H1 (cell line): ENCODE measurements around the gene PDE6B. TPM values are rescaled to one million over a fixed set of nuclear protein-coding genes. Genes with fewer than 3 reads are reported as not detected.

Experiments
- CTCF ChIA-PET: fragments of 300-600 bp; sonication (Branson Sonifier 250); formaldehyde crosslinking; loops from one replicate; lab custom pipeline; 2021; ENCODE audit not compliant: partially characterized antibody; lab: Charles Lee
- POLR2A ChIA-PET: fragments of 300-600 bp; sonication (Branson Sonifier 250); formaldehyde crosslinking; loops from one replicate; lab custom pipeline; 2021; ENCODE audit warnings: inconsistent platforms; ENCODE audit not compliant: partially characterized antibody; lab: Charles Lee
- DNase-seq, 2 experiments: peaks; one replicate each; pipeline versions ENCODE4 v3.0.0 to v3.0.0-alpha.2; 2010 to 2022; ENCODE audit warnings: low spot score in 2 of 2, low read depth in 1 of 2, mixed read lengths in 1 of 2
- FAIRE-seq: peaks from 2 replicates; lab custom pipeline; 2011; peaks lifted over from hg19 to GRCh38; lab: Jason Lieb, UNC
- H2AFZ ChIP-seq: 2 replicates; pipeline ENCODE4 v1.8.1; 2012; ENCODE audit warnings: low read length, inconsistent platforms
- H2AK5ac ChIP-seq: 2 replicates; pipeline ENCODE4 v1.6.1; 2013; ENCODE audit warnings: low read depth, low read length
- H2BK120ac ChIP-seq: replicated peaks from 2 replicates; pipeline ENCODE3; 2013; ENCODE audit warnings: low read depth, low read length, inconsistent platforms
- H2BK12ac ChIP-seq: 2 replicates; pipeline ENCODE4 v1.6.1; 2013; ENCODE audit warnings: low read depth, low read length
- H2BK15ac ChIP-seq: 2 replicates; pipeline ENCODE4 v1.6.1; 2013; ENCODE audit warnings: low read length
- H2BK20ac ChIP-seq: 2 replicates; pipeline ENCODE4 v1.6.1; 2013; ENCODE audit warnings: low read length
- H2BK5ac ChIP-seq: 2 replicates; pipeline ENCODE4 v1.6.1; 2013; ENCODE audit warnings: low read depth, low read length
- H3K14ac ChIP-seq: 2 replicates; pipeline ENCODE4 v1.6.1; 2013; ENCODE audit warnings: inconsistent platforms; ENCODE audit not compliant: insufficient read length
- H3K18ac ChIP-seq: 2 replicates; pipeline ENCODE4 v1.6.1; 2013; ENCODE audit warnings: low read length; ENCODE audit errors: extremely low read depth
- H3K23ac ChIP-seq: 2 replicates; pipeline ENCODE4 v1.6.1; 2013; ENCODE audit warnings: inconsistent platforms; ENCODE audit not compliant: insufficient read length
- H3K23me2 ChIP-seq: 2 replicates; pipeline ENCODE4 v1.6.1; 2013; ENCODE audit warnings: low read depth, low read length
- H3K27ac ChIP-seq: 2 replicates; pipeline ENCODE4 v1.6.1; 2011; ENCODE audit warnings: low read depth, low read length, inconsistent platforms
- H3K27me3 ChIP-seq, 4 experiments: replicated peaks in 1 of 4; 1 replicate in 1 of 4; 2 replicates in 3 of 4; pipeline versions ENCODE4 v1.6.1 to v1.8.1; 2011 to 2013; ENCODE audit warnings: low read length in 3 of 4, mild to moderate bottlenecking in 3 of 4, inconsistent platforms in 2 of 4, mixed read lengths in 2 of 4, moderate library complexity in 1 of 4; ENCODE audit not compliant: control insufficient read depth in 3 of 4, insufficient read depth in 3 of 4; ENCODE audit errors: extremely low read depth in 1 of 4
- H3K36me3 ChIP-seq, 4 experiments: 2 replicates each; pipeline versions ENCODE4 v1.6.1 to v1.8.1; 2011 to 2013; ENCODE audit warnings: mild to moderate bottlenecking in 4 of 4, low read length in 3 of 4, moderate library complexity in 2 of 4, control low read depth in 1 of 4, inconsistent platforms in 1 of 4; ENCODE audit not compliant: insufficient read depth in 4 of 4, control insufficient read depth in 2 of 4
- H3K4ac ChIP-seq: replicated peaks from 2 replicates; pipeline ENCODE3; 2013; ENCODE audit warnings: low read length, low read depth, mixed read lengths, inconsistent platforms; ENCODE audit not compliant: insufficient read length
- H3K4me1 ChIP-seq, 4 experiments: replicated peaks in 1 of 4; 1 replicate in 1 of 4; 2 replicates in 3 of 4; pipeline versions ENCODE4 v1.6.1 to v1.8.1; 2011 to 2013; ENCODE audit warnings: low read length in 3 of 4, inconsistent platforms in 2 of 4, mixed read lengths in 1 of 4; ENCODE audit not compliant: insufficient read depth in 4 of 4, control insufficient read depth in 3 of 4
- H3K4me2 ChIP-seq, 2 experiments: 2 replicates each; pipeline versions ENCODE4 v1.6.1 to v1.8.1; 2011 to 2013; ENCODE audit warnings: low read depth in 2 of 2, low read length in 2 of 2, control low read depth in 1 of 2, inconsistent platforms in 1 of 2, mild to moderate bottlenecking in 1 of 2; ENCODE audit not compliant: insufficient read depth in 1 of 2
- H3K4me3 ChIP-seq, 4 experiments: fragments of 200-600, 300-600 bp in 1 of 4; sonication (generic), shearing (Covaris generic), sonication (Bioruptor Twin) in 1 of 4; 2 replicates each; pipeline versions ENCODE4 v1.5.1 to v1.8.1; 2011 to 2016; ENCODE audit warnings: low read length in 4 of 4, low read depth in 3 of 4, control low read depth in 2 of 4, inconsistent platforms in 2 of 4, mild to moderate bottlenecking in 2 of 4, mixed read lengths in 1 of 4, moderate library complexity in 1 of 4; ENCODE audit not compliant: insufficient read depth in 2 of 4; ENCODE audit errors: extremely low read depth in 1 of 4
- H3K56ac ChIP-seq: replicated peaks from 2 replicates; pipeline ENCODE3; 2013; ENCODE audit warnings: low read depth, mild to moderate bottlenecking, mixed read lengths, low read length, inconsistent platforms; ENCODE audit not compliant: insufficient read length
- H3K79me1 ChIP-seq: 2 replicates; pipeline ENCODE4 v1.6.1; 2013; ENCODE audit warnings: low read depth, low read length, control low read depth
- H3K79me2 ChIP-seq, 2 experiments: 2 replicates each; pipeline versions ENCODE4 v1.6.1 to v1.8.1; 2012 to 2013; ENCODE audit warnings: low read length in 2 of 2, mild to moderate bottlenecking in 2 of 2, inconsistent platforms in 1 of 2; ENCODE audit not compliant: insufficient read depth in 2 of 2, control insufficient read depth in 1 of 2
- H3K9ac ChIP-seq, 4 experiments: replicated peaks in 1 of 4; 1 replicate in 1 of 4; 2 replicates in 3 of 4; pipeline versions ENCODE4 v1.6.1 to v1.8.1; 2011 to 2013; ENCODE audit warnings: low read depth in 3 of 4, low read length in 3 of 4, control low read depth in 2 of 4, mild to moderate bottlenecking in 2 of 4, moderate library complexity in 2 of 4, inconsistent platforms in 1 of 4; ENCODE audit errors: extremely low read depth in 1 of 4
- H3K9me3 ChIP-seq, 2 experiments: 2 replicates each; pipeline versions ENCODE4 v1.6.1 to v1.8.1; 2012 to 2013; ENCODE audit warnings: mild to moderate bottlenecking in 2 of 2, moderate library complexity in 2 of 2, control low read depth in 1 of 2, inconsistent platforms in 1 of 2, low read depth in 1 of 2, low read length in 1 of 2, mixed read lengths in 1 of 2; ENCODE audit not compliant: insufficient read depth in 2 of 2
- H4K20me1 ChIP-seq, 2 experiments: replicated peaks in 1 of 2; 2 replicates each; pipeline versions ENCODE3 to v1.8.1; 2011 to 2013; ENCODE audit warnings: inconsistent platforms in 2 of 2, low read length in 2 of 2, mild to moderate bottlenecking in 1 of 2; ENCODE audit not compliant: insufficient read depth in 2 of 2, control insufficient read depth in 1 of 2
- H4K5ac ChIP-seq: 2 replicates; pipeline ENCODE4 v1.6.1; 2013; ENCODE audit warnings: low read length, low read depth, mixed read lengths, inconsistent platforms; ENCODE audit not compliant: insufficient read length
- H4K8ac ChIP-seq: 2 replicates; pipeline ENCODE4 v1.8.0; 2013; ENCODE audit warnings: mild to moderate bottlenecking, moderate library complexity, low read length, inconsistent platforms; ENCODE audit not compliant: insufficient read depth; ENCODE audit errors: extremely low read depth
- H4K91ac ChIP-seq: replicated peaks from 2 replicates; pipeline ENCODE3; 2013; ENCODE audit warnings: low read length, mixed read lengths, inconsistent platforms; ENCODE audit not compliant: insufficient read length
- BACH1 ChIP-seq: IDR thresholded peaks from 2 replicates; pipeline ENCODE4 v1.6.1; 2012; ENCODE audit warnings: low read length, improper control_type of control experiment
- BCL11A ChIP-seq, 2 experiments: IDR thresholded peaks; one replicate each; pipeline ENCODE4 v1.6.1; 2011; ENCODE audit warnings: low read depth in 2 of 2, low read length in 2 of 2, mild to moderate bottlenecking in 2 of 2
- CBX8 ChIP-seq: fragments of 300-800, 300-1000 bp; sonication (generic); IDR thresholded peaks from 2 replicates; pipeline ENCODE4 v1.7.1; 2016; ENCODE audit warnings: low read depth, low read length, borderline replicate concordance
- E2F6 ChIP-seq: IDR thresholded peaks from 2 replicates; pipeline ENCODE4 v1.6.1; 2012; ENCODE audit warnings: inconsistent platforms
- GTF2F1 ChIP-seq: IDR thresholded peaks from 2 replicates; pipeline ENCODE4 v1.6.1; 2012; ENCODE audit warnings: low read depth, low read length, improper control_type of control experiment, borderline replicate concordance
- HDAC6 ChIP-seq: IDR thresholded peaks from one replicate; pipeline ENCODE4 v1.7.1; 2012; ENCODE audit warnings: low read depth, mild to moderate bottlenecking, inconsistent platforms, low read length, moderate library complexity
- RFX5 ChIP-seq: IDR thresholded peaks from 2 replicates; pipeline ENCODE4 v1.6.1; 2011; ENCODE audit warnings: low read depth, low read length, improper control_type of control experiment, borderline replicate concordance
- SP1 ChIP-seq: IDR thresholded peaks from 2 replicates; pipeline ENCODE4 v1.6.1; 2011; ENCODE audit warnings: low read depth, low read length
- TAF7 ChIP-seq: optimal IDR thresholded peaks from 2 replicates; pipeline ENCODE3; 2011; ENCODE audit warnings: low read depth, mild to moderate bottlenecking, inconsistent platforms, low read length, moderate library complexity, borderline replicate concordance
- USF2 ChIP-seq: IDR thresholded peaks from 2 replicates; pipeline ENCODE4 v1.6.1; 2011; ENCODE audit warnings: low read length, improper control_type of control experiment
- ZNF274 ChIP-seq: IDR thresholded peaks from 2 replicates; pipeline ENCODE4 v1.7.0; 2012; ENCODE audit warnings: low read length, borderline replicate concordance; ENCODE audit errors: extremely low read depth
- WGBS, 2 experiments: shearing (Covaris generic) in 1 of 2; methylation state at CpG; one replicate each; pipeline versions ENCODE4 v1.1.6 to v1.1.7; 2013 to 2015; ENCODE audit warnings: low lambda C conversion rate in 2 of 2, mixed read lengths in 2 of 2, inconsistent platforms in 1 of 2, low coverage in 1 of 2, missing lambda C conversion rate in 1 of 2; ENCODE audit not compliant: insufficient replicate concordance in 2 of 2, insufficient coverage in 1 of 2, insufficient read length in 1 of 2; ENCODE audit errors: extremely low coverage in 1 of 2, missing lambda C conversion rate in 1 of 2; 5-methylcytosine and 5-hydroxymethylcytosine counted together
- polyA plus RNA-seq, 7 experiments: library from polyadenylated mRNA; depleted of rRNA in 3 of 7; stranded (reverse) in 5 of 7; unstranded in 2 of 7; fragments of >200 nt in 5 of 7; fragments of 200-250 nt in 2 of 7; gene quantifications; 1 replicate in 5 of 7; 2 replicates in 1 of 7; 4 replicates in 1 of 7; pipeline versions ENCODE4 v1.2.1 to v1.2.3, GENCODE V29; 2011 to 2013; ENCODE audit warnings: missing spikeins in 2 of 7, mixed read lengths in 2 of 7
- total RNA-seq: library from RNA; stranded (reverse); fragmentation: NEBNext Ultra II Directional; extraction: Animal tissue kit (Norgen Biotek cat#: 25700); gene quantifications from 2 replicates; pipeline ENCODE4 v1.2.1, GENCODE V29; 2021
- TF ChIP-seq, protein P1 (sequence below): IDR thresholded peaks from 2 replicates; pipeline ENCODE4 v1.6.1; 2012; ENCODE audit warnings: inconsistent platforms

Gene PDE6B
- total and polyA plus RNA-seq, 2 of the 8 experiments (the other 6 are each of a cell fraction or from before 2014, with no cell fraction given) = 4.1 to 8.4 TPM

GRCh38 chr4:663046-663437 lies 37.7 kb downstream of the PDE6B start:
- H3K56ac ChIP-seq = no peak overlapping the region
- H3K23ac ChIP-seq = no peak overlapping the region
- no peaks in the 10 kb centered on the region for H3K27me3 ChIP-seq
- peak overlapping the region; percentile 68 for H4K8ac ChIP-seq
- H2BK12ac ChIP-seq = no peak overlapping the region
- no peaks in the 10 kb centered on the region for H3K79me2 ChIP-seq
- H3K79me1 ChIP-seq = no peaks in the 10 kb centered on the region
- H2BK5ac ChIP-seq = 0 out of 2 replicates have a peak overlapping the region, but pooled peaks have one; percentile 40
- H3K4ac ChIP-seq = no peak overlapping the region
- no peak for FAIRE-seq
- H3K4me1 ChIP-seq = no peaks in the 10 kb centered on the region; a peak in 1 of 7 replicates
- H3K27ac ChIP-seq = no peak overlapping the region
- no peaks in the 10 kb centered on the region; a peak in 1 of 8 replicates for H3K36me3 ChIP-seq
- peaks cover 0 to 17% of the 10 kb centered on the region in 2 experiments for H4K20me1 ChIP-seq
- H3K23me2 ChIP-seq = peaks cover 7% of the 10 kb centered on the region; the same call in 1 of the 2 replicates
- no peak overlapping the region for H2BK15ac ChIP-seq
- H3K4me2 ChIP-seq = peak overlapping the region; percentile 65 to 89
- DNase-seq = no peak
- H3K9ac ChIP-seq = no peak overlapping the region
- peak overlapping the region; percentile 77; the same call in 1 of the 2 replicates for H2AFZ ChIP-seq
- no peaks in the 10 kb centered on the region for H3K9me3 ChIP-seq
- ChIA-PET CTCF (interaction anchor here (1.2 to 3.0 kb wide), 3 partner anchors 10 to 60 kb away, joined by 3 to 11 read pairs (median 4); partner anchors contain the start of genes ATP5ME and MYL5), POLR2A (interaction anchor here (0.9 to 5.0 kb wide), 4 partner anchors 9 to 37 kb away, joined by 3 to 53 read pairs (median 8); partner anchors contain the start of genes ATP5ME, MYL5 and PDE6B)
- H3K4me3 ChIP-seq = peak overlapping the region; percentile 61 to 87 (median 74)
- peak overlapping the region; percentile 32; the same call in 1 of the 2 replicates for H3K18ac ChIP-seq
- no peak overlapping the region for H4K91ac ChIP-seq
- 71% methylated on average over 11 of the region's 20 CpGs; no CpG with 5 or more reads in 1 of the 2 experiments for WGBS, 2 experiments
- no peak overlapping the region for H2BK20ac ChIP-seq
- H2AK5ac ChIP-seq = no peak overlapping the region
- no peak overlapping the region for H4K5ac ChIP-seq
- no peak overlapping the region for H3K14ac ChIP-seq
- no peak overlapping the region for H2BK120ac ChIP-seq
- TF ChIP-seq TAF7 (no peak), ZNF274 (no peak), E2F6 (no peak), SP1 (no peak), BCL11A (IDR thresholded peaks at IDR 0.05; ENCODE audit: low read depth in 2 of 2, low read length in 2 of 2) (no peak), USF2 (no peak), RFX5 (no peak), CBX8 (no peak), BACH1 (no peak), HDAC6 (no peak), GTF2F1 (no peak)
- TF ChIP-seq, protein P1, sequence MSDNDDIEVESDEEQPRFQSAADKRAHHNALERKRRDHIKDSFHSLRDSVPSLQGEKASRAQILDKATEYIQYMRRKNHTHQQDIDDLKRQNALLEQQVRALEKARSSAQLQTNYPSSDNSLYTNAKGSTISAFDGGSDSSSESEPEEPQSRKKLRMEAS = no peak
